MM.1S (cell line): ENCODE data around the gene HASPIN.

Experiments
- DNase-seq: peaks from one replicate; pipeline ENCODE4 v3.0.0-alpha.2; 2015
- H2AFZ ChIP-seq: fragments of 300-600 bp; sonication (generic); 2 replicates; pipeline ENCODE4 v1.6.0; 2016; ENCODE audit warnings: antibody characterized with exemption, low read length
- H3F3A ChIP-seq: fragments of 300-600 bp; sonication (generic); 2 replicates; pipeline ENCODE4 v1.6.1; 2016; ENCODE audit warnings: mild to moderate bottlenecking, antibody characterized with exemption, low read length, moderate library complexity, mixed read lengths; ENCODE audit not compliant: insufficient read depth
- H3K27ac ChIP-seq: fragments of 300-600 bp; sonication (generic); 2 replicates; pipeline ENCODE4 v1.5.1; 2016; ENCODE audit warnings: mild to moderate bottlenecking, low read length
- H3K27me3 ChIP-seq: fragments of 300-600 bp; sonication (generic); replicated peaks from 2 replicates; pipeline ENCODE4 v1.6.0; 2016; ENCODE audit warnings: low read length; ENCODE audit not compliant: insufficient read depth
- H3K36me3 ChIP-seq: fragments of 300-600 bp; sonication (generic); replicated peaks from 2 replicates; pipeline ENCODE4 v1.6.1; 2016; ENCODE audit warnings: mild to moderate bottlenecking, low read length, mixed read lengths; ENCODE audit not compliant: insufficient read depth
- H3K4me1 ChIP-seq: fragments of 300-600 bp; sonication (generic); 2 replicates; pipeline ENCODE4 v1.6.1; 2016; ENCODE audit warnings: low read length, mixed read lengths
- H3K4me2 ChIP-seq: fragments of 300-600 bp; sonication (generic); 2 replicates; pipeline ENCODE4 v1.6.0; 2016; ENCODE audit warnings: low read depth, low read length
- H3K4me3 ChIP-seq: fragments of 300-600 bp; sonication (generic); 2 replicates; pipeline ENCODE4 v1.5.1; 2016; ENCODE audit warnings: low read length, mixed read lengths
- H3K79me2 ChIP-seq: fragments of 300-600 bp; sonication (generic); 2 replicates; pipeline ENCODE4 v1.6.1; 2016; ENCODE audit warnings: mixed run types, low read length, mixed read lengths
- H3K9ac ChIP-seq: fragments of 300-600 bp; sonication (generic); 2 replicates; pipeline ENCODE4 v1.6.1; 2016; ENCODE audit warnings: low read length, mixed read lengths
- H3K9me2 ChIP-seq: fragments of 300-600 bp; sonication (generic); replicated peaks from 2 replicates; pipeline ENCODE4 v1.6.1; 2016; ENCODE audit warnings: mild to moderate bottlenecking, low read length, mixed read lengths; ENCODE audit not compliant: insufficient read depth
- H3K9me3 ChIP-seq: fragments of 300-600 bp; sonication (generic); replicated peaks from 2 replicates; pipeline ENCODE4 v1.6.1; 2016; ENCODE audit warnings: mild to moderate bottlenecking, low read length, mixed read lengths; ENCODE audit not compliant: insufficient read depth
- H4K20me1 ChIP-seq: fragments of 300-600 bp; sonication (generic); 2 replicates; pipeline ENCODE4 v1.6.1; 2016; ENCODE audit warnings: mild to moderate bottlenecking, low read length, moderate library complexity, mixed read lengths; ENCODE audit not compliant: insufficient read depth
- CTCF ChIP-seq: fragments of 300-600 bp; sonication (generic); IDR thresholded peaks from 2 replicates; pipeline ENCODE4 v1.5.1; 2016; ENCODE audit warnings: antibody characterized with exemption, low read length, mixed read lengths
- EZH2 ChIP-seq: fragments of 300-600 bp; sonication (generic); optimal IDR thresholded peaks from 2 replicates; pipeline ENCODE3; 2017; ENCODE audit warnings: low read depth, mild to moderate bottlenecking, antibody characterized with exemption, low read length, mixed read lengths
- EZH2phosphoT487 ChIP-seq: fragments of 300-600 bp; sonication (generic); IDR thresholded peaks from 2 replicates; pipeline ENCODE4 v1.6.1; 2018; ENCODE audit warnings: antibody characterized with exemption, low read length

Gene HASPIN

GRCh38 chr17:3768769-3769168, 45.1 kb downstream of the HASPIN start:
- Histone ChIP-seq H3K4me1 (no peaks in the 10 kb centered on the region), H3K27me3 (no peaks in the 10 kb centered on the region), H3K9me3 (no peaks in the 10 kb centered on the region), H3K9ac (no peak overlapping the region), H3K4me3 (no peak overlapping the region), H3K79me2 (no peaks in the 10 kb centered on the region), H3K27ac (no peak overlapping the region), H2AFZ (no peak overlapping the region), H3F3A (no peaks in the 10 kb centered on the region), H3K36me3 (no peaks in the 10 kb centered on the region), H3K9me2 (no peaks in the 10 kb centered on the region), H4K20me1 (no peaks in the 10 kb centered on the region), H3K4me2 (no peak overlapping the region)
- TF ChIP-seq EZH2 (no peak), CTCF (no peak), EZH2phosphoT487 (no peak)
- no peak for DNase-seq

- H3F3A ChIP-seq, result no peaks in the 10 kb centered on the region
- no peaks in the 10 kb centered on the region for H3K27me3 ChIP-seq
- H3K9ac ChIP-seq, result no peak overlapping the region
- H3K9me3 ChIP-seq, result no peaks in the 10 kb centered on the region
- H3K4me1 ChIP-seq, result no peaks in the 10 kb centered on the region
- DNase-seq, result no peak
- H3K9me2 ChIP-seq, result no peaks in the 10 kb centered on the region
- no peak overlapping the region for H2AFZ ChIP-seq
- no peak overlapping the region for H3K4me2 ChIP-seq
- H3K27ac ChIP-seq, result no peak overlapping the region
- H4K20me1 ChIP-seq, result no peaks in the 10 kb centered on the region
- no peaks in the 10 kb centered on the region for H3K36me3 ChIP-seq
- no peak overlapping the region for H3K4me3 ChIP-seq
- no peak for TF ChIP-seq EZH2phosphoT487
- TF ChIP-seq CTCF, result no peak
- no peak for TF ChIP-seq EZH2
- H3K79me2 ChIP-seq, result no peaks in the 10 kb centered on the region
Observed at GRCh38 chr17:3770466-3770865, 46.8 kb downstream of the HASPIN start.

- Histone ChIP-seq H3K27me3 (no peaks in the 10 kb centered on the region), H3K36me3 (no peaks in the 10 kb centered on the region), H3K4me1 (no peaks in the 10 kb centered on the region), H3K9me3 (no peaks in the 10 kb centered on the region), H3K9me2 (no peaks in the 10 kb centered on the region), H2AFZ (no peak overlapping the region), H3K9ac (no peak overlapping the region), H3K4me2 (no peak overlapping the region), H3K4me3 (no peak overlapping the region), H3K79me2 (no peaks in the 10 kb centered on the region), H3K27ac (no peak overlapping the region), H3F3A (no peaks in the 10 kb centered on the region), H4K20me1 (no peaks in the 10 kb centered on the region)
- DNase-seq, result no peak
- TF ChIP-seq EZH2 (no peak), CTCF (no peak), EZH2phosphoT487 (no peak)
Observed at GRCh38 chr17:3771140-3771539, 47.4 kb downstream of the HASPIN start.
